ENCODE measurements around the gene SUPT6H. TPM values are rescaled to one million over a fixed set of nuclear protein-coding genes. Genes with fewer than 3 reads are reported as not detected.

The SUPT6H gene
- total RNA-seq, 1 experiment from 2014 or later = 61.3 TPM

- TF ChIP-seq ZMAT4 (CRISPR knock-in tag; IDR thresholded peaks at IDR 0.05) (no peak), ZNF317 (CRISPR knock-in tag; IDR thresholded peaks at IDR 0.05; ENCODE audit: borderline replicate concordance, low read depth) (no peak), ZNF423 (CRISPR knock-in tag; IDR thresholded peaks at IDR 0.05) (peak; percentile 72), ETV6 (CRISPR knock-in tag; IDR thresholded peaks at IDR 0.05) (0 out of 2 replicates have a peak, but pooled peaks have one; percentile 12), ZNF512 (CRISPR knock-in tag; IDR thresholded peaks at IDR 0.05; ENCODE audit: borderline replicate concordance) (no peak), AFF4 (CRISPR knock-in tag; IDR thresholded peaks at IDR 0.05; ENCODE audit: borderline replicate concordance) (no peak), RELA (CRISPR knock-in tag; IDR thresholded peaks at IDR 0.05; ENCODE audit: borderline replicate concordance) (no peak), NR1H2 (CRISPR knock-in tag; IDR thresholded peaks at IDR 0.05) (no peak), ZNF671 (CRISPR knock-in tag; IDR thresholded peaks at IDR 0.05) (no peak), JAZF1 (CRISPR knock-in tag; IDR thresholded peaks at IDR 0.05) (no peak), ELF4 (CRISPR knock-in tag; IDR thresholded peaks at IDR 0.05; ENCODE audit: low read depth) (no peak), KAT7 (CRISPR knock-in tag; IDR thresholded peaks at IDR 0.05; ENCODE audit: borderline replicate concordance) (no peak), IRF1 (CRISPR knock-in tag; IDR thresholded peaks at IDR 0.05) (no peak), ZBTB43 (CRISPR knock-in tag; IDR thresholded peaks at IDR 0.05) (0 out of 2 replicates have a peak, but pooled peaks have one; percentile 37), RORB (CRISPR knock-in tag; IDR thresholded peaks at IDR 0.05) (no peak), USF2 (CRISPR knock-in tag; IDR thresholded peaks at IDR 0.05) (no peak), ZNF219 (CRISPR knock-in tag; IDR thresholded peaks at IDR 0.05; ENCODE audit: borderline replicate concordance) (no peak), SMAD3 (CRISPR knock-in tag; IDR thresholded peaks at IDR 0.05; ENCODE audit: borderline replicate concordance) (no peak), EMX1 (CRISPR knock-in tag; IDR thresholded peaks at IDR 0.05) (no peak), NFE2L1 (CRISPR knock-in tag; IDR thresholded peaks at IDR 0.05) (no peak), NR2C2 (CRISPR knock-in tag; IDR thresholded peaks at IDR 0.05) (no peak), TEAD1 (CRISPR knock-in tag; IDR thresholded peaks at IDR 0.05) (0 out of 2 replicates have a peak, but pooled peaks have one; percentile 15), ZNF425 (CRISPR knock-in tag; conservative IDR thresholded peaks at IDR 0.05) (no peak), ARID4B (CRISPR knock-in tag; IDR thresholded peaks at IDR 0.05; ENCODE audit: borderline replicate concordance) (0 out of 2 replicates have a peak, but pooled peaks have one; percentile 7)
Observed at GRCh38 chr17:28718333-28719020, 56.5 kb downstream of the SUPT6H start (continued).
